HepG2 (cell line): ENCODE measurements around the gene EIF3A. TPM values are rescaled to one million over a fixed set of nuclear protein-coding genes. Genes with fewer than 3 reads are reported as not detected.

Experiments
- CBX1 ChIP-seq: IDR thresholded peaks from one replicate; pipeline ENCODE4 v1.6.1; 2016; ENCODE audit warnings: antibody characterized with exemption, low read depth
- E2F1 ChIP-seq: sonication (generic); formaldehyde crosslinking; IDR thresholded peaks from 2 replicates; pipeline ENCODE4 v1.5.0; 2020; ENCODE audit warnings: missing genetic modification reagents
- HIC2 ChIP-seq: sonication (generic); formaldehyde crosslinking; IDR thresholded peaks from 2 replicates; pipeline ENCODE4 v1.9.0; 2022; ENCODE audit warnings: low read depth, missing genetic modification reagents
- HINFP ChIP-seq: sonication (generic); formaldehyde crosslinking; IDR thresholded peaks from 2 replicates; pipeline ENCODE4 v1.4.0; 2020; ENCODE audit warnings: low read depth, mild to moderate bottlenecking, missing genetic modification reagents
- HNRNPL ChIP-seq: fragments of 200-400 bp; formaldehyde crosslinking; IDR thresholded peaks from 2 replicates; pipeline ENCODE4 v1.6.1; 2017; ENCODE audit warnings: mild to moderate bottlenecking, low read depth, low read length
- KDM3A ChIP-seq: IDR thresholded peaks from 2 replicates; pipeline ENCODE4 v1.6.1; 2018; ENCODE audit warnings: low read depth, missing compliant biosample characterization
- RFX1 ChIP-seq: fragments of 450-650 bp; IDR thresholded peaks from 2 replicates; pipeline ENCODE4 v1.6.1; 2017
- SAFB2 ChIP-seq: sonication (generic); formaldehyde crosslinking; IDR thresholded peaks from 2 replicates; pipeline ENCODE4 v1.5.1; 2020; ENCODE audit warnings: missing genetic modification reagents, low read depth, mild to moderate bottlenecking, borderline replicate concordance
- TFE3 ChIP-seq: IDR thresholded peaks from 2 replicates; pipeline ENCODE4 v1.6.1; 2016
- ZC3H4 ChIP-seq: sonication (generic); formaldehyde crosslinking; IDR thresholded peaks from 2 replicates; pipeline ENCODE4 v1.4.0; 2020; ENCODE audit warnings: missing genetic modification reagents, borderline replicate concordance
- ZNF124 ChIP-seq: sonication (generic); formaldehyde crosslinking; IDR thresholded peaks from 2 replicates; pipeline ENCODE4 v1.4.0; 2020; ENCODE audit warnings: missing genetic modification reagents
- ZNF180 ChIP-seq: sonication (generic); formaldehyde crosslinking; IDR thresholded peaks from 2 replicates; pipeline ENCODE4 v1.4.0; 2020; ENCODE audit warnings: low read depth, missing genetic modification reagents, borderline replicate concordance
- ZNF280B ChIP-seq: sonication (generic); formaldehyde crosslinking; IDR thresholded peaks from 2 replicates; pipeline ENCODE4 v1.5.0; 2020; ENCODE audit warnings: missing genetic modification reagents, mild to moderate bottlenecking, borderline replicate concordance
- ZNF326 ChIP-seq: sonication (generic); formaldehyde crosslinking; IDR thresholded peaks from 2 replicates; pipeline ENCODE4 v1.4.0; 2020; ENCODE audit warnings: missing genetic modification reagents, borderline replicate concordance
- ZNF44 ChIP-seq: sonication (generic); formaldehyde crosslinking; IDR thresholded peaks from 2 replicates; pipeline ENCODE4 v1.5.1; 2020; ENCODE audit warnings: mild to moderate bottlenecking, missing genetic modification reagents
- ZNF567 ChIP-seq: sonication (generic); formaldehyde crosslinking; IDR thresholded peaks from 2 replicates; pipeline ENCODE4 v1.8.1; 2023; ENCODE audit warnings: mild to moderate bottlenecking, missing genetic modification reagents, borderline replicate concordance
- ZNF577 ChIP-seq: sonication (generic); formaldehyde crosslinking; IDR thresholded peaks from 2 replicates; pipeline ENCODE4 v1.4.0; 2020; ENCODE audit warnings: mild to moderate bottlenecking, low read depth, missing genetic modification reagents, borderline replicate concordance
- ZNF737 ChIP-seq: sonication (generic); formaldehyde crosslinking; IDR thresholded peaks from 2 replicates; pipeline ENCODE4 v1.5.0; 2020; ENCODE audit warnings: missing genetic modification reagents, mild to moderate bottlenecking, borderline replicate concordance
- ZNF891 ChIP-seq: sonication (generic); formaldehyde crosslinking; IDR thresholded peaks from 2 replicates; pipeline ENCODE4 v1.5.0; 2020; ENCODE audit warnings: mild to moderate bottlenecking, missing genetic modification reagents
- ZSCAN22 ChIP-seq: sonication (generic); formaldehyde crosslinking; IDR thresholded peaks from 2 replicates; pipeline ENCODE4 v1.4.0; 2020; ENCODE audit warnings: mild to moderate bottlenecking, missing genetic modification reagents
- polyA plus RNA-seq, 8 experiments: library from polyadenylated mRNA; depleted of rRNA in 3 of 8; stranded (reverse) in 7 of 8; unstranded in 1 of 8; fragments of >200 nt; fragmentation: Illumina TruSeq in 4 of 8; extraction: Trizol in 4 of 8; gene quantifications; 2 replicates each; pipeline versions ENCODE4 v1.2.1 to v1.2.3, GENCODE V29; 2011 to 2016; ENCODE audit warnings: low read depth in 4 of 8, missing spikeins in 1 of 8, mixed read lengths in 1 of 8; ENCODE audit not compliant: insufficient read depth in 1 of 8
- total RNA-seq, 5 experiments: library from RNA; depleted of rRNA; stranded (reverse); fragments of >200 nt; fragmentation: Illumina TruSeq; extraction: Trizol; gene quantifications; 2 replicates each; pipeline ENCODE4 v1.2.3, GENCODE V29; 2016; ENCODE audit warnings: low read depth in 1 of 5

The EIF3A gene
- total and polyA plus RNA-seq, 2 of the 13 experiments (the other 11 are each of a cell fraction or from before 2014, with no cell fraction given): 25.6 to 117 TPM

GRCh38 chr10:119079599-119080520, 757 bp downstream of the EIF3A start (continued):
- TF ChIP-seq HINFP (CRISPR knock-in tag) (no peak), ZNF326 (no peak), ZNF124 (no peak), ZNF891 (CRISPR knock-in tag) (0 out of 2 replicates have a peak, but pooled peaks have one; percentile 18), ZNF737 (CRISPR knock-in tag) (no peak), HNRNPL (no peak), ZNF280B (peak; percentile 42; the same call in 1 of the 2 replicates), E2F1 (CRISPR knock-in tag) (no peak), RFX1 (no peak), ZNF180 (no peak), ZSCAN22 (CRISPR knock-in tag) (no peak), ZNF577 (CRISPR knock-in tag) (no peak), KDM3A (CRISPR knock-in tag) (no peak), TFE3 (CRISPR knock-in tag) (no peak), SAFB2 (CRISPR knock-in tag) (no peak), ZNF567 (CRISPR knock-in tag) (no peak), ZC3H4 (CRISPR knock-in tag) (0 out of 2 replicates have a peak, but pooled peaks have one; percentile 11), CBX1 (no peak), HIC2 (CRISPR knock-in tag) (no peak), ZNF44 (CRISPR knock-in tag) (no peak)
